Right lobe of liver (tissue), 6 donors: ENCODE measurements around the gene ARRDC1. TPM values are rescaled to one million over a fixed set of nuclear protein-coding genes. Genes with fewer than 3 reads are reported as not detected.

Source experiments
- ATAC-seq, 4 donors: fragments of 200-7000 bp; cut with Tn5 transposase; one replicate each; pipeline ENCODE4 v1.9.1; 2020; ENCODE audit warnings: mild to moderate bottlenecking in 4 of 4, moderate library complexity in 4 of 4
- DNase-seq, 3 donors: peaks; one replicate each; pipeline ENCODE4 v3.0.0-alpha.2; 2020
- H3K27ac ChIP-seq, 3 donors: fragments of 200-600 bp; one replicate each; pipeline ENCODE4 v1.8.0; 2022
- H3K27me3 ChIP-seq, 2 donors: fragments of 200-600 bp; one replicate each; pipeline ENCODE4 v1.8.0; 2022
- H3K36me3 ChIP-seq, 4 donors: fragments of 200-600 bp; sonication (generic) in 1 of 4; one replicate each; pipeline versions ENCODE4 v1.5.1 to v1.8.0; 2017 to 2022; ENCODE audit warnings: control low read depth in 1 of 4
- H3K4me1 ChIP-seq, 4 donors: fragments of 200-600 bp; sonication (generic) in 1 of 4; one replicate each; pipeline versions ENCODE4 v1.5.1 to v1.8.0; 2017 to 2022; ENCODE audit warnings: control low read depth in 1 of 4
- H3K4me3 ChIP-seq, 3 donors: fragments of 200-600 bp; one replicate each; pipeline ENCODE4 v1.8.0; 2022
- H3K9me3 ChIP-seq, 4 donors: fragments of 200-600 bp; sonication (generic) in 1 of 4; one replicate each; pipeline versions ENCODE4 v1.5.1 to v1.8.0; 2017 to 2022; ENCODE audit warnings: control low read depth in 1 of 4
- CTCF ChIP-seq, 4 donors: fragments of 200-600 bp in 3 of 4; fragments of 450-650 bp in 1 of 4; IDR thresholded peaks; one replicate each; pipeline versions ENCODE4 v1.5.1 to v1.8.0; 2016 to 2022; ENCODE audit warnings: antibody characterized with exemption in 4 of 4, mild to moderate bottlenecking in 2 of 4
- POLR2A ChIP-seq: fragments of 450-650 bp; IDR thresholded peaks from one replicate; pipeline ENCODE4 v1.6.1; 2017; ENCODE audit warnings: antibody characterized with exemption, mild to moderate bottlenecking
- WGBS: methylation state at CpG from one replicate; pipeline ENCODE4 v1.1.6; 2018; ENCODE audit warnings: low coverage, low lambda C conversion rate; ENCODE audit not compliant: insufficient coverage; ENCODE audit errors: missing lambda C conversion rate; 5-methylcytosine and 5-hydroxymethylcytosine counted together
- intact Hi-C, 2 donors: fragments of 100-400 bp; cut with DNase I; formaldehyde crosslinking; loops; one replicate each; pipeline versions ENCODE4 v1.11.2 to v1.14.1; 2022
- total RNA-seq, 6 experiments: library from RNA; depleted of rRNA in 2 of 6; stranded (reverse); fragments of >200 nt in 2 of 6; fragmentation: NEBNext Ultra II Directional in 3 of 6; extraction: Animal tissue kit (Norgen Biotek cat#: 25700) in 3 of 6; gene quantifications; one replicate each; pipeline versions ENCODE4 v1.1.0 to v1.2.4, GENCODE V29; 2016 to 2023
- donor health status: DM: no; HTN: yes; CAD: no.
- donor health status: DM: no; HTN: no; CAD: no.
- donor health status: DM: no; HTN: no; CAD: no.
- donor health status: DM: no; HTN: yes; CAD: no.
- donor health status: DM: no; HTN: yes; CAD: no.

The ARRDC1 gene
- total RNA-seq, 6 experiments from 2014 or later = 19.1 to 45.0 (median 25.2) TPM

DNA sequence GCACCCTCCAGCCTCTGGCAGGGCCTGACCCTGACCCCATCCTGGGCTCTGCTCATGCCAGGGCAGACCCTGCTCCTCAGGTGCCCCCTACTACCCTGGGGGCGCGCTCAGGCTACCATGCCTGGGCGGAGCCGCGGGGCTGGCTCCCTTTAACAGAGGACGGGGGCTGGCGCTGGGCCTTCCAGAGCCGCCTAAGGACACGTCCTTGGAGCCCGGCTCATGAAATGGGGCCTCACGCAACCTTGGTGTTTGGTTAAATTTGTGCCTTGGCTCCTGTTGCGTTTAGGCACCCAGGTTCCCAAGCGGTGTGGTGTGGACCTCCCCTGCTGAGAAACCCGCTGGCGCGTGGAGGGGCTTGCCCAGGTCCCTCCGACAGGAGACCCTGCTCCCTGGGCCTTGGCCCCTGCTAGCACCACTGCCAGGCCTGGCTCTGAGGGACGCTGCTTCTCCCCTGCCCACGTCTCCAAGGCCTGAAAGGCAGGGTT is 9.9 kb downstream of the ARRDC1 start:
- no peak for DNase-seq
- H3K27me3 ChIP-seq = no peaks in the 10 kb centered on the region
- intact Hi-C loops = no loop called here
- no peak overlapping the region for H3K4me3 ChIP-seq
- H3K4me1 ChIP-seq = peaks cover 0 to 15% (median 7%) of the 10 kb centered on the region in 4 donors
- H3K9me3 ChIP-seq = no peaks in the 10 kb centered on the region
- no peak for TF ChIP-seq CTCF (IDR thresholded peaks at IDR 0.05)
- TF ChIP-seq POLR2A = no peak
- peaks cover 0 to 24% (median 3%) of the 10 kb centered on the region in 4 donors for H3K36me3 ChIP-seq
- no CpG with 5 or more reads among the region's 19 CpGs for WGBS
- ATAC-seq = no peak
- no peak overlapping the region for H3K27ac ChIP-seq

DNA sequence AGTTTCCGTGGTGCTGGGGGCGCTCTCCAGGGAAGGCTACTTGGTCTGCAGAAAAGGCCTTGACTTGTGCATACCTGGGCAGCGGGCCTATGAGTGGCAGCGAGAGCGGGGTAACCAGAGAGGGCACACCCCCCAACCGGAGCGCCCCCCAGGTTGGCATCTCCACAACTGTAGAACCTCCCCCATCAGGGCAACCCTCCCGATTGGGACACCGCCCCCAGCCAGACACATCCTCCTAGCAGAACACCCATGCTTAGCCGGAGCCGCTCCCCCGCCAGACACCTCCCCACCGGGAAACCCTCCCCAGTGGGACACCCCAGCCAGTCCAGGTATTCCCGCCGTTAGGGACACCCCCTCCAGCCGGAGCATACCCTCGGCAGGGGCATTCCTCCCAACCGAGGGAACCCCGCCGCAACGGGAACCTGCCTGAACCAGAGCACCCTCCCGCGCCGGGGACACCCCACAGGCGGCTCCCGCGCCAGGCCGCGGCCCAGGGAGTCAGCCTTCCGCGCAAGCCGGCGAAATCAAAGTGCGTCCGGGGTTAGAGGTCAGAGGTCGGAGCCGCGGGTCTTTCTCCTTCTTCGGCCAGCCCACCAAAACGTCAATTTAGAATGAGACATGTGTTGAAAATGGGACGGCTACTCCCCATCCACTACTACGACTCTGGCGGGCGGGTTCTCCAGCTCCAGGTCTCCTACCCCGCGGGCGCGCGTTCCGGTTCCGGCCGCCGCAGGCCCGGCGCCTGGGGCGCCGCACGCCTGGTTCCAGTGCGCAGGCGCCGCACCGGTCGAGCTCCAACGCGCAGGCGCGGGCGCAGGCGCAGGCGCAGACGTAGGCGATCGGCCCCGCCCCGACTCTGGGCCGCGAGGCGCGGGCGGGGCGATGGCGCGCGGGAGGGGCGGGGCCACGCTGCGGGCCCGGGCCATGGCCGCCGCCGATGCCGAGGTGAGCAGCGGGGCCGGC is 12.9 kb downstream of the ARRDC1 start, which contains the start of gene EHMT1:
TSS of gene EHMT1 (plus strand) at position 901 of the 963 bp plus-strand sequence. CDS start at position 925, 24 bp downstream.
- intact Hi-C loops = no loop called here
- Histone ChIP-seq H3K27ac (peak within 1 kb of the TSS; percentile 62 to 82 (median 77)), H3K4me1 (peaks cover 0 to 29% (median 14%) of the 10 kb centered on the region in 4 donors), H3K4me3 (peak within 1 kb of the TSS; percentile 94 to 100 (median 94)), H3K9me3 (no peaks in the 10 kb centered on the region), H3K27me3 (no peaks in the 10 kb centered on the region), H3K36me3 (peaks cover 0 to 24% (median 3%) of the 10 kb centered on the region in 4 donors)
- 0% methylated on average over 11 of the region's 94 CpGs for WGBS
- TF ChIP-seq POLR2A = peak; percentile 82
- no peak for TF ChIP-seq CTCF (IDR thresholded peaks at IDR 0.05)
- DNase-seq (peak; percentile 88 to 89 (median 88)), ATAC-seq (peak; percentile 69 to 87 (median 74))

DNA sequence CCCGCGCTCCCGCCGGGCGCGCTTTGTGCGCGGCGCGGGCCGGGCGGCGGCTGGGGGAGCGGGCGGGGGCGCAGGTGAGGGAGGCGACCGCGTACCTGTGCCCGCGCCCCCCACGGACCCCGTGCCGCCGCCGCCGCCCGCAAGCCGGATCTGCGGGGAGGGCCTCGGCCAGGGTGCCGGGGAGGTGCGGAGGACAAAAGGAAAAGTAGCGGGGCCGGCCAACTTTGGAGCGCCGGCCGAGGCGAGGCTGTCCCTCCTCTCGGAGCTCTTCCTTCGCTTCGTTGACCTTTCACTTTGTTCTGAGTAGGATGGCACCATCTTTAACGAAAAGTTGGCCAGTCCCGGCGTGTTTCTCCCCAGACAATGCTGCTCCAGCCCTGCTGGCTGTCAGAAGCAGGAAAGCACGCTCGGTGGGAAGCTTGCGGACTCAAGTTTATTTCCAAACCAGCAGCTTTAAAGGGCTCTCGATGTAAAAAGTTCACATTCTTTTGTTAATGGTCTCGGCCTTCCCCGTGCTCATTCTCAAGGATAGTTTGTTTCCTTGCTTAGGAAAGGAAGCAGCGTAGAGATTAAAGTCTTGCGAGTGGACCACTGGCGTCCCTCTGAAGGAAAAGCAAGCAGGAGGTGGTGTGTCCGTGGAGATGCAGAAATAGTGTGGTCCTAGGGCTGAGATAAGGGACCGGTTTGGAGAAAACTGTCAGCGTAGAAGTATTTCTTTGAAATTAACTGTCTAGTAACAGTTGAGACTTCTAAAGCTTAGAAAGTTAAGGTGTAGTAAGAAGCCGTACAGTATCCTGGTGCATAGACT is 14.0 kb downstream of the ARRDC1 start:
- DNase-seq = peak in 2 of 3 donors; percentile 48 to 63
- peaks cover 0 to 16% (median 3%) of the 10 kb centered on the region in 4 donors for H3K36me3 ChIP-seq
- no peaks in the 10 kb centered on the region for H3K9me3 ChIP-seq
- peak overlapping the region; percentile 66 to 81 (median 77) for H3K4me3 ChIP-seq
- peaks cover 0 to 29% (median 14%) of the 10 kb centered on the region in 4 donors for H3K4me1 ChIP-seq
- 2% methylated on average over 17 of the region's 58 CpGs for WGBS
- H3K27me3 ChIP-seq = no peaks in the 10 kb centered on the region
- H3K27ac ChIP-seq = peak overlapping the region; percentile 40 to 77 (median 52)
- TF ChIP-seq CTCF (IDR thresholded peaks at IDR 0.05) = no peak
- intact Hi-C loops = no loop called here
- peak; percentile 7 to 34 (median 19) for ATAC-seq

DNA sequence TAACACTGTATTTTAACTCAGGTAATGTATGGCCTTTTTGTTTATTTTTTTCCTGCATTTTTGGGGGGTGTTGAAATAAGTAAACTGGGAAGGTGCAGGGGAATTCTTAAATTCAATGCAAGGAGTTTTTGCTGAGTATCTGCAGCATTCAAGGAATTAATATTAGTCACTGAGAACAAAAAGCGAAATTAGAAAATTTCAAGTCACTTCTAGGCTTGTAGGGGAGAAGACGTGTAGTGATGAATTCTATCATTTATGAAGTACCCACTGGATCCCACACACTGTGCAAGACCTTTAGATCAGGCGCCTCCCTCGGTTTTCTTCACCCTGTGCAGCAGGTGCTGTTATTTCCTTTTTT is 14.5 kb downstream of the ARRDC1 start:
- WGBS = 33% methylated on average over 4 of the region's 4 CpGs
- no peak for DNase-seq
- peak overlapping the region in 2 of 3 donors; percentile 77 to 81 for H3K4me3 ChIP-seq
- ATAC-seq = no peak
- peaks cover 0 to 10% (median 3%) of the 10 kb centered on the region in 4 donors for H3K36me3 ChIP-seq
- H3K27me3 ChIP-seq = no peaks in the 10 kb centered on the region
- no peaks in the 10 kb centered on the region for H3K9me3 ChIP-seq
- peak overlapping the region in 1 of 3 donors; percentile 52 for H3K27ac ChIP-seq
- intact Hi-C loops = no loop called here
- H3K4me1 ChIP-seq = peaks cover 0 to 29% (median 14%) of the 10 kb centered on the region in 4 donors
- TF ChIP-seq POLR2A (no peak), CTCF (IDR thresholded peaks at IDR 0.05) (no peak)
